Parathyroid adenoma (tissue), 2 donors: ENCODE measurements around the gene PLCB1.

Source experiments
- H2AFZ ChIP-seq: fragments of 300-600 bp; sonication (generic); one replicate; pipeline ENCODE4 v1.7.0; 2017; ENCODE audit warnings: antibody characterized with exemption, mild to moderate bottlenecking
- H3K27ac ChIP-seq: fragments of 300-600 bp; sonication (generic); one replicate; pipeline ENCODE4 v1.7.0; 2017
- H3K27me3 ChIP-seq: fragments of 300-600 bp; sonication (generic); one replicate; pipeline ENCODE4 v1.7.0; 2017; ENCODE audit warnings: low read length; ENCODE audit not compliant: control insufficient read depth, insufficient read depth
- H3K36me3 ChIP-seq: fragments of 300-600 bp; sonication (generic); one replicate; pipeline ENCODE4 v1.7.0; 2017; ENCODE audit warnings: low read length; ENCODE audit not compliant: control insufficient read depth, insufficient read depth
- H3K4me1 ChIP-seq: fragments of 300-600 bp; sonication (generic); one replicate; pipeline ENCODE4 v1.7.0; 2017; ENCODE audit warnings: control low read depth
- H3K4me2 ChIP-seq: fragments of 300-600 bp; sonication (generic); one replicate; pipeline ENCODE4 v1.7.0; 2017; ENCODE audit warnings: low read length
- H3K4me3 ChIP-seq: fragments of 300-600 bp; sonication (generic); one replicate; pipeline ENCODE4 v1.7.0; 2017; ENCODE audit warnings: low read depth, low read length
- H3K79me2 ChIP-seq: fragments of 300-600 bp; sonication (generic); one replicate; pipeline ENCODE4 v1.7.0; 2017; ENCODE audit warnings: control low read depth
- H3K9ac ChIP-seq: fragments of 300-600 bp; sonication (generic); one replicate; pipeline ENCODE4 v1.7.0; 2017; ENCODE audit warnings: mild to moderate bottlenecking
- H3K9me3 ChIP-seq: fragments of 300-600 bp; sonication (generic); one replicate; pipeline ENCODE4 v1.7.0; 2017; ENCODE audit warnings: low read length; ENCODE audit not compliant: control insufficient read depth
- CTCF ChIP-seq: fragments of 300-600 bp; sonication (generic); IDR thresholded peaks from one replicate; pipeline ENCODE4 v1.7.0; 2017; ENCODE audit warnings: antibody characterized with exemption, mild to moderate bottlenecking
- donor health status: primary hyperparathyroidism.

Gene PLCB1

GRCh38 chr20:8834851-8835250, 702.8 kb downstream of the PLCB1 start:
- Histone ChIP-seq H3K9ac (no peak overlapping the region), H2AFZ (no peak overlapping the region), H3K4me2 (no peak overlapping the region), H3K4me1 (no peaks in the 10 kb centered on the region), H3K27ac (no peak overlapping the region), H3K36me3 (no peaks in the 10 kb centered on the region), H3K79me2 (no peaks in the 10 kb centered on the region), H3K4me3 (no peak overlapping the region), H3K27me3 (no peaks in the 10 kb centered on the region), H3K9me3 (no peaks in the 10 kb centered on the region)
- TF ChIP-seq CTCF = no peak

- Histone ChIP-seq H3K36me3 (no peaks in the 10 kb centered on the region), H2AFZ (no peak overlapping the region)
- no peak for TF ChIP-seq CTCF
These were observed 705.3 kb downstream of the PLCB1 start for GRCh38 chr20:8837396-8837795.

DNA sequence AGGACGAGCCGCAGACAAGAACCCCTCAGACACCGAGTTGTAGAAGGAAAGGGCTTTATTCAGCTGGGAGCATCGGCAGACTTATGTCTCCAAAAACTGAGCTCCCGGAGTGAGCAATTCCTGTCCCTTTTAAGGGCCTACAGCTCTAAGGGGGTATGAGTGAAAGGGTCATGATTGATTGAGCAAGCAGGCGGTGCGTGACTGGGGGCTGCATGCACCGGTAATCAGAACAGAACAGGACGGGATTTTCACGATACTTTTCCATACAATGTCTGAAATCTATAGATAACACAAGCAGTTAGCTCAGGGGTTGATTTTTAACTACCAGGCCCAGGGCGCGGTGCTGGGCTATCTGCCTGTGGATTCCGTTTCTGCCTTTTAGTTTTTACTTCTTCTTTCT, 710.5 kb downstream of the PLCB1 start:
- no peaks in the 10 kb centered on the region for H3K9me3 ChIP-seq
- no peak overlapping the region for H3K27ac ChIP-seq
- H3K9ac ChIP-seq = no peak overlapping the region
- no peak overlapping the region for H3K4me3 ChIP-seq
- no peak for TF ChIP-seq CTCF
- H3K4me2 ChIP-seq = no peak overlapping the region
- H3K27me3 ChIP-seq = no peaks in the 10 kb centered on the region
- no peaks in the 10 kb centered on the region for H3K36me3 ChIP-seq
- H3K79me2 ChIP-seq = no peaks in the 10 kb centered on the region
- H2AFZ ChIP-seq = no peak overlapping the region
- no peaks in the 10 kb centered on the region for H3K4me1 ChIP-seq

More at GRCh38 chr20:8837396-8837795, 705.3 kb downstream of the PLCB1 start:
- no peak overlapping the region for H3K4me2 ChIP-seq
- H3K27ac ChIP-seq = no peak overlapping the region
- H3K9me3 ChIP-seq = no peaks in the 10 kb centered on the region
- no peak overlapping the region for H3K9ac ChIP-seq
- no peak overlapping the region for H3K4me3 ChIP-seq
- no peaks in the 10 kb centered on the region for H3K79me2 ChIP-seq
- H3K27me3 ChIP-seq = no peaks in the 10 kb centered on the region
- H3K4me1 ChIP-seq = no peaks in the 10 kb centered on the region

DNA sequence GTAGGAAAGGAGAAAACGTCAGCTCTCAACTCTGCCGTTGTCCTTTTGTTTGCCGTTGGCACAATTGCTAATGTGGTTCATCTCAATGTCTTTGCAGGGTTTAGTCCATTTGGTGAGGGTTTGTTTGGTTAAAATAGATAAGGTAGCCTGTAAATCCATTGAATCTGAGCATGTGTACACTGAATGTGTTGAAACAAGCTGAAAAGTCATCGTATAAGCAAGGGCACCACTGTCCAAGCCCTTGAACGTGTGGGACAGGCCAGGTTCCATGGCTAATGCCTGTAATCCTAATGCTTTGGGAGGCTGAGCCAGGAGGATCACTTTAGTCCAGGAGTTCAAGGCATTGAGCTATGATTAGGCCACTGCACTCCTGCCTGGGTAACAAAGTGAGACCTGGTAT, 712.1 kb downstream of the PLCB1 start:
- TF ChIP-seq CTCF = no peak
- H3K27ac ChIP-seq = no peak overlapping the region
- no peak overlapping the region for H3K4me3 ChIP-seq
- no peaks in the 10 kb centered on the region for H3K36me3 ChIP-seq
- H3K4me2 ChIP-seq = no peak overlapping the region
- H3K79me2 ChIP-seq = no peaks in the 10 kb centered on the region
- H2AFZ ChIP-seq = no peak overlapping the region
- no peaks in the 10 kb centered on the region for H3K9me3 ChIP-seq
- no peaks in the 10 kb centered on the region for H3K4me1 ChIP-seq
- H3K27me3 ChIP-seq = no peaks in the 10 kb centered on the region
- H3K9ac ChIP-seq = no peak overlapping the region

DNA sequence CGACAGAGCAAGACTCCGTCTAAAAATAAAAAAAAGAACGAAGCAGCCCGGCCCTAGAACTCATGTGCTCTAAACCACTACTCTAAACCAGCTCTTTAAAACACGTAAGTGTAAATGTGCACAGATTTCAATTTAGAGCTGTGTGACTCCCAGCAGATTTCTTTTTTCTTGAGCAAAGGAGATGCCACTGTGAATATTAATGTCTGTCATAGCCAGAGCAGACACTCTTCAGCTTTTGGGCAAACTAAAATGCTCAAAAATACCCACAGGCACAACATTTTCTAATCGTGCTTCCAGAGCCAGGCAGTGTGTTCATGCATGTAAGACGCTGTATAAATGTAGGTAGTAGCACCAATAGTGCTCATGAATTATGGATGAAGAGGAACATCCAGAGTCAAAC, 717.9 kb downstream of the PLCB1 start:
- Histone ChIP-seq H3K79me2 (no peaks in the 10 kb centered on the region), H2AFZ (no peak overlapping the region), H3K36me3 (no peaks in the 10 kb centered on the region), H3K4me2 (no peak overlapping the region), H3K4me3 (no peak overlapping the region), H3K9ac (no peak overlapping the region), H3K9me3 (no peaks in the 10 kb centered on the region), H3K27me3 (no peaks in the 10 kb centered on the region), H3K27ac (no peak overlapping the region), H3K4me1 (no peaks in the 10 kb centered on the region)
- TF ChIP-seq CTCF = no peak
